Thyroid gland (tissue), 4 donors: Measurements from ENCODE around the gene BLZF1.

Experiments used
- POLR2A ChIP-seq, 2 donors: fragments of 450-650 bp; IDR thresholded peaks; one replicate each; pipeline ENCODE4 v1.6.1; 2017; ENCODE audit warnings: antibody characterized with exemption in 2 of 2, mild to moderate bottlenecking in 2 of 2, moderate library complexity in 1 of 2
- TF ChIP-seq, protein P1 (sequence below), 6 experiments: fragments of 200-600 bp in 3 of 6; fragments of 450-650 bp in 3 of 6; sonication (generic) in 3 of 6; IDR thresholded peaks; one replicate each; pipeline ENCODE4 v1.5.1; 2016 to 2019; ENCODE audit warnings: antibody characterized with exemption in 6 of 6, mild to moderate bottlenecking in 2 of 6, inconsistent platforms in 1 of 6, moderate library complexity in 1 of 6

DNA sequence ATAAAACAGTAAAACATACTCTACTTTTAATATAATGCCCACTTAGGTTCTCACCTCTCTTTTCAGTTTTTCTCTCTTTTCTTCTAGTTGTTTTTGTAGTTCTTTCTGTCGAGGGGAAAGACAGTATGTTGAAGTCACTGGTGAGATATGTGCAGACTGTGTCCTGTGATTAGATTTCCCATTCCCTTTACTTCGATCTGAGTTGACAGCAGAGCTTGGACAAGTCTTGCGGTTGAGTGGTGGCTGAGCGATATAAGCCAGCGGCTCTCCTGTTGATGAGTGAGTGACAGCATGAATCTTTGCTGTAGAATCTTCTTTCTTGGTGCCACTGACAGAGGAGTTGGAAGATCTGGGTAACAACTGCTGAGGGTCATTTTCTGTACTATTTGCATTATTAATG, 53.3 kb downstream of the BLZF1 start:
- TF ChIP-seq, protein P1, sequence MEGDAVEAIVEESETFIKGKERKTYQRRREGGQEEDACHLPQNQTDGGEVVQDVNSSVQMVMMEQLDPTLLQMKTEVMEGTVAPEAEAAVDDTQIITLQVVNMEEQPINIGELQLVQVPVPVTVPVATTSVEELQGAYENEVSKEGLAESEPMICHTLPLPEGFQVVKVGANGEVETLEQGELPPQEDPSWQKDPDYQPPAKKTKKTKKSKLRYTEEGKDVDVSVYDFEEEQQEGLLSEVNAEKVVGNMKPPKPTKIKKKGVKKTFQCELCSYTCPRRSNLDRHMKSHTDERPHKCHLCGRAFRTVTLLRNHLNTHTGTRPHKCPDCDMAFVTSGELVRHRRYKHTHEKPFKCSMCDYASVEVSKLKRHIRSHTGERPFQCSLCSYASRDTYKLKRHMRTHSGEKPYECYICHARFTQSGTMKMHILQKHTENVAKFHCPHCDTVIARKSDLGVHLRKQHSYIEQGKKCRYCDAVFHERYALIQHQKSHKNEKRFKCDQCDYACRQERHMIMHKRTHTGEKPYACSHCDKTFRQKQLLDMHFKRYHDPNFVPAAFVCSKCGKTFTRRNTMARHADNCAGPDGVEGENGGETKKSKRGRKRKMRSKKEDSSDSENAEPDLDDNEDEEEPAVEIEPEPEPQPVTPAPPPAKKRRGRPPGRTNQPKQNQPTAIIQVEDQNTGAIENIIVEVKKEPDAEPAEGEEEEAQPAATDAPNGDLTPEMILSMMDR (IDR thresholded peaks at IDR 0.05) = no peak
- no peak for TF ChIP-seq POLR2A (IDR thresholded peaks at IDR 0.05)
